GM23248 (cell line): ENCODE measurements around the gene SYT1.

ENCODE experiments used
- EZH2 ChIP-seq: fragments of 200-600 bp; sonication (generic); IDR thresholded peaks from 2 replicates; pipeline ENCODE4 v1.6.1; 2018; ENCODE audit warnings: antibody characterized with exemption, mild to moderate bottlenecking; ENCODE audit not compliant: insufficient read depth, poor library complexity, severe bottlenecking
- EZH2phosphoT487 ChIP-seq: fragments of 200-600 bp; sonication (generic); IDR thresholded peaks from 2 replicates; pipeline ENCODE4 v1.6.1; 2018; ENCODE audit warnings: antibody characterized with exemption, moderate library complexity, mild to moderate bottlenecking, low read depth; ENCODE audit not compliant: insufficient read depth

DNA sequence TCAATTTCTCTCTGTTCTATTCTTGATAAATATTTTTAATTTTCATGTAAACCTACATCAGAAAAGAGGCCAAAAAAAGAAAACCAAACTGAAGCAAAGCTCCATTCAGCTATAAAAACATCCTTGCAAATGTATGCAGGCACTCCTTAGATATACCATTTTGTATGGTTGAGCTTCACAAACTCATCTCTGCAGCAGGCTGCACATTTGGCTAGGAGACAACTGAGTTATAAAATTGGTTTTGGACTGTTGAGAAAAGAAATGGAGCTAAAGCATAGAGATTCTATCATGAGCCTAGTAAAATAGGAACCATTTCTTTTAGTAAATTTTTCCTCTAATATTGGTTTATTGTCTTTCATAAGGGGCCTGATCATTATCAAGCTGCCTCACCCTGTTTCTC lies 156.4 kb downstream of the SYT1 start:
- TF ChIP-seq EZH2, result no peak
- no peak for TF ChIP-seq EZH2phosphoT487
